Testis (tissue), 2 donors: ENCODE results near the gene TRIP10.

Source experiments
- CTCF ChIP-seq, 3 experiments: fragments of 450-650 bp in 2 of 3; fragments of 200-600 bp in 1 of 3; sonication (generic) in 1 of 3; IDR thresholded peaks; one replicate each; pipeline ENCODE4 v1.5.1; 2016 to 2019; ENCODE audit warnings: antibody characterized with exemption in 3 of 3, mild to moderate bottlenecking in 2 of 3, moderate library complexity in 1 of 3
- POLR2A ChIP-seq: fragments of 450-650 bp; IDR thresholded peaks from one replicate; pipeline ENCODE4 v1.6.1; 2017; ENCODE audit warnings: antibody characterized with exemption, mild to moderate bottlenecking, moderate library complexity

DNA sequence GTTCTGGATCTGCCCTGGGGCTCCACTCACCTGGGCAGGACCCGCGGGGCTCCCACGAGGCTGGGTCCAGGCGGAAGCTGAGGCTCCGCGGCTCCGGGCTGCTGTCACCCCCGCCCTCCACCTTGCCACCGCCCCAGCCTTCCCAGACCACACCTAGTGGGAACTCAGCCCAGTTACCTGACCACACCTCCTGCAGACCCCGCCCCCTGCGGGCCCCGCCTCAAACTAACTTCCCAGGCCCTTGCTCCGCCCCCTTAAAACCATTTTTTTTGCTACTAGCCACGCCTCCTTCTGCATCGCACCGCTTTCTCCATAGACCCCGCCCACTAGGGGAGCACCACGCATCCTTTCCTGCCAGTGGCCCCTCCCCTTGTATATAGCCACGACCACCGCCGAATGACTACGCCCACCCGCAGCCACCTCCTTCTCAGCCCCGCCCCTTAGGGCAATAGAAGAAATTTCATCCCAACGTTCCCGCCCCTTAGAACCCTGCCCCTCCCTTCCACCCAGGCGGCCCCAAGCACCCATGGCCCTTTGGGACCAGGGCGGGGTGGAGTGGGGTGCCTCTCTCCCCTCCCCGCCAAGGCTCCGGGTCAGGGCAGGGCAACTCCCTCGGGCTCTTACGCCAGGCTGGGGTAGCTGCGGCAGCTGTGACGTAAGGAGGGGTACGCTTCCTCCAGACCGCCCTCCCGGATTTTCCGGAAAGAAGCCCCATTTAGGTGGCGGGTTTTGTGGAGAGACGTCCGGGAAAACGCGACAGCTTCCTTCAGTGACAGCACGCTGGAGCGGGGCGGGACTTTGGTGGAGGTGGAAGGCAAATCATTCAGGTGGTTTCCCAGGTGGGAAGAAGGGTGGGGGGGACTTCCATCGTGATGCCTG lies 28.1 kb downstream of the TRIP10 start, which contains the start of gene SH2D3A:
- TF ChIP-seq CTCF (IDR thresholded peaks at IDR 0.05) (no peak), POLR2A (no peak)
